ENCODE results near the gene NUMB.

NUMB gene

GRCh38 chr14:73262427-73263183, 195.7 kb downstream of the NUMB start:
- DNase-seq (ENCODE audit: low read depth in 2 of 2, low spot score in 1 of 2) = no peak

DNA sequence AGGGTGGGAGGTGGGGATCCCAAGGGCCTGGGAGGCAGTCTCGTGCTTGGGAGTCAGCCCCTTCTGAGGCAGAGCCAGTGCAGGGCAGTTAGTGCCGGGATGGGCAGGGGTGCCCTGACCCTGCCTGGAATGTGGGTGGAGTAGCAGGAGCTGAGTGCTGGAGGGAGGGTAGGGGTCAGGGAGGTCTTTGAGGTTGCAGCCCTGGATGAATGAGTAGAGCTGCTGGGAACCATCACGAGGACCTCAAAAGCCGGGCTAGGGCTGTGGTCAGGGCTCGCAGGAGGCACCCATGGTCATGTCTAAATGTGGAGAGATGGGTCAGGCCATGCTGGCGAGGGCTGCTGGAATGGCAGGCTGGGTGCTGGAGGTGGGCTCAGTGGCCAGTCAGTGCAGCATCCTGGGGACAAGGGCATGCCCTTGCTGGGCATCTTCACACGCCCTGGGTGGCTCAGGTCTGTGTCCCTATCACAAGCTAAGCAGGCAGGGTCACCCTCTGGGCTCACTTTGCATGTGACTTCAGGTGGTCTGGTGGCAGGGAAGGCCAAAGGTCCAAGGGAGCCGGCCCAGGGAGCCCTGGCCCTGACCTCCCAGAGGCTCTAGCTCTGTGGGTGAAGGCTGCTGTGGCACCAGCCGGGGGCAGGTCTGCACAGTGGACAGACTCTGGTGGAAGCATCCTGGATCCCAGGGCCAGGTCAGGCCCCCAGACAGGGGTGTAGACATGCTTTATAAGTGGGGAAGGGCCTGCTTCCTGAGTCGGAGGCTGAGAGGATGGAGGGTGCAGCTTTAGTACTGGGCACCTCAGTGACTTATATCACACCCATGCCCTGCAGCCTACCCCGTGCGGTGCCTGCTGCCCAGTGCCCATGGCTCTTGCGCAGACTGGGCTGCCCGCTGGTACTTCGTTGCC, 196.6 kb downstream of the NUMB start:
- DNase-seq (ENCODE audit: low read depth in 2 of 2, low spot score in 1 of 2) = no peak

DNA sequence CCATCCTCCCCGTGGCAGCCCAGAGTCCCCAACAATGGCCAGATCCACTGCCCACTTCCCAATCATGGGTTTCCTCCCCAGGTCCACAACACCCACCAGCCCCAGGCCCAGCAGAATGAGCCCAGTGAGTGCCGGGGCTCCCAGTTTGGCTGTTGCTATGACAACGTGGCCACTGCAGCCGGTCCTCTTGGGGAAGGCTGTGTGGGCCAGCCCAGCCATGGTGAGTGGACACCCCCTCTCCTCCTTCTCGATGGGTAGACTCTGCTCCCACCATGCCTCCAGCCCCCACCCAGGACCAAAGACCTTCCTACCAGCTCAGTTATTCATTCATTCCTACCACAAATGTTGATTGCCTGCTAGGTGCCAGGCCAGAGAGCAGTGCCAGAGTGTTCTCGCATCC, 197.3 kb downstream of the NUMB start:
- DNase-seq (ENCODE audit: low read depth in 2 of 2, low spot score in 1 of 2) = no peak

DNA sequence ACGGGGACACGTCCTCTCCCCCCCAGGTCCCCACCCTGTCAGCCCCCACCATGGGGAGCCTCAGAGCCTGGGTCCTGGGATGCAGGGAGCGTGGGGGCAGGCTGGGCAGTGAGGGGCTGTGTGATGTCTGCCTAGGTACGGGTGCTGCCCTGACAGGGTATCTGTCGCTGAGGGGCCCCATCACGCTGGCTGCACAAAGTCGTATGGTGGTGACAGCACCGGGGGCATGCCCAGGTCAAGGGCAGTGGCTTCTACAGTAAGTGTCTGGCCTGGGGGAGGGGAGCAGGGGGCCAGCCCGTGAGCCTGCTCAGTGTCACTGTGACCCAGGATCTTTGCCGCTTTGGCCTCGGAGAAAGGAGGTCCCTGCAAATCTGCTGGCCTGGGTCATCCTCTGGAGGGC, 197.8 kb downstream of the NUMB start:
- no peak for DNase-seq (ENCODE audit: low read depth in 2 of 2, low spot score in 1 of 2)

DNA sequence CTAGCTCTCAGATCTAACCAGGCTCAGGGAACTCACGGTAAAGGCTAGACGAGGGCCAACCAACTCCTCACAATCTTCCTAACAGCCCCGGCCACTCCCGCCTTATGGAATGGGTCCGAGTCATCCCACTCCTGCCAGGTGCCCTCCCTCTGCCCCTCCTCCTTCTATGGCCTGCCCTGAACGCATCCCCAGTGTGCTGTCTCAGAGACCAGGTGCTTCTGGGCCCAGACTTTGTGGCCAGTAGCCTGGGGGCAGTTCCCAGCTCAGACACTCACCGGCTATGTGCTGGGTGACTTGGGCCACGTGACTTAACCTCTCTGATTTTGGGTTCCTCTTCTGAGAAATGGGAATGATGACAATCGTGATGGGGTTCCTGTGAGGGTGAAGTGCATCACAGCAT, 198.5 kb downstream of the NUMB start:
- DNase-seq (ENCODE audit: low read depth in 2 of 2, low spot score in 1 of 2) = no peak

GRCh38 chr14:73258845-73259611, 199.3 kb downstream of the NUMB start:
- no peak for DNase-seq (ENCODE audit: low read depth in 2 of 2, low spot score in 1 of 2)

DNA sequence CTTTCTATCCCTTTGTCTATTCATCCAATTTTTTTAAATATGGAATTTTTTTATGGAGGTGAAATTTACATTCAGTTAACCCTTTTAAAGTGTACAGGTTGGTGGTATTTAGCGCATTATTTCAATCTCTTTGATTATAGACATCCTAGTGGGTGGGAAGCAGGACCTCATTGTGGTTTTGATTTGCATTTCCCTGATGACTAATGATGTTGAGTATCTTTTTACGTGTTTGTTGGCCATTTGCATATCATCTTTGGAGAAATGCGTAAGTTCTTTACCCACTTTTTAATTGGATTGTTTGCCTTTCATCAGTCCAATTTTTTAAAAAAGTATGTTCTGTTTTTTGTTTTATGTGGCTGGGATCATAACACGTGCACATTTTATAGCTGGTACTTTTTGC, 200.3 kb downstream of the NUMB start:
- no peak for DNase-seq (ENCODE audit: low read depth in 2 of 2, low spot score in 1 of 2)

- no peak for DNase-seq (ENCODE audit: low read depth in 2 of 2, low spot score in 1 of 2)
Measured at GRCh38 chr14:73255693-73256225, 202.6 kb downstream of the NUMB start.

GRCh38 chr14:73255005-73255400, 203.3 kb downstream of the NUMB start:
- no peak for DNase-seq (ENCODE audit: low read depth in 2 of 2, low spot score in 1 of 2)

- no peak for DNase-seq (ENCODE audit: low read depth in 2 of 2, low spot score in 1 of 2)
Measured at GRCh38 chr14:73254247-73255004, 203.9 kb downstream of the NUMB start.

DNA sequence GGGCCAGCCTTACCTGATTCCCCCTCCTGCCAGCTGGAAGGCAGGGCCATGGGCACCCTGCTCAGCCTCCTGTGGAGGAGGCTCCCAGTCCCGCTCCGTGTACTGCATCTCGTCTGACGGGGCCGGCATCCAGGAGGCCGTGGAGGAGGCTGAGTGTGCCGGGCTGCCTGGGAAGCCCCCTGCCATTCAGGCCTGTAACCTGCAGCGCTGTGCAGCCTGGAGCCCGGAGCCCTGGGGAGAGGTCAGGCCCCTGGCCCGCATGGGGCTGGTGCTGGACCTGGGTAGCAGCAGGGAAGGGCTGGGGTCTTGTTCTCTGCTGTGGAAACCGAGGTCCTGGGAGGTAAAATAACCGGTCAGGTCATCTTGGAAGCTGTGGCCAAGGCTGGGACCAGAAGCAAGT, 204.6 kb downstream of the NUMB start:
- no peak for DNase-seq (ENCODE audit: low read depth in 2 of 2, low spot score in 1 of 2)

GRCh38 chr14:73253323-73253610, 205.1 kb downstream of the NUMB start:
- no peak for DNase-seq (ENCODE audit: low read depth in 2 of 2, low spot score in 1 of 2)

DNA sequence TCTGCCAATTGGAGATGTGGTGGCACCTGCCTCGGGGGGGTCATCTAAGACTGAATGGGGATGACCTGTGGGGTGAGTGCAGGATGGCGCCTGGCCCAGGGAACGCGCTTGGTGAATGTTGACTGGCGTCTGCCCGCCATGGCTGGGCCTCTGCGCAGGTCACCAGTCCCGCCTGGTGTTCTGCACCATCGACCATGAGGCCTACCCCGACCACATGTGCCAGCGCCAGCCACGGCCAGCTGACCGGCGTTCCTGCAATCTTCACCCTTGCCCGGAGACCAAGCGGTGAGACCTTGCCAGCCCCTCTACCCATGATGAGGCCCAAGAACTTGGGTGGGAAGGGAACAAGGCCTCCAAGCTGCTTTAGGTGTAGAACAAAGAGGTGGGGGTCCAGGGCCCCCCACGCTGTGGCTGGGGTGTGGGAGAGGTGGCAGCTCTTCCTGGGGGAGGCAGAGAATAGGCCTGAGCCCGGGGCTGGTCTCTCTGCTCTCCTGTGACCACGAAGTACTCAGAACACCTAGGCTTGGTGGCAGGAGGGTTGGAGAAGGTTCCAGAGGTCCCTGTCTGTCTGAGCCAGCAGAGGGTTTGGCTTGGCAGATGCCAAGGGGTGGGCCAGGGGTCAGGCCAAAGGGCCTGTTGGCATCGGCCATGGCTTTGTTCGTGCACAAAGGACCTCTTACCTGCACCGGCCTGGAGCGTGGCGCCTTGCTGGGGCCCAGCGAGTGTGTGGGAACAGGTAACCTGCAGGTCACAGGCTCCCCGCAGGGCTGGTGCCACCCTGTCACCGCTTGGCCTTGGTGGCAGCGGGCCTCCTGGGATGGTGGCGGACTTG, 205.6 kb downstream of the NUMB start:
- DNase-seq (ENCODE audit: low read depth in 2 of 2, low spot score in 1 of 2) = no peak

GRCh38 chr14:73251516-73252215, 206.7 kb downstream of the NUMB start:
- DNase-seq (ENCODE audit: low read depth in 2 of 2, low spot score in 1 of 2) = no peak

DNA sequence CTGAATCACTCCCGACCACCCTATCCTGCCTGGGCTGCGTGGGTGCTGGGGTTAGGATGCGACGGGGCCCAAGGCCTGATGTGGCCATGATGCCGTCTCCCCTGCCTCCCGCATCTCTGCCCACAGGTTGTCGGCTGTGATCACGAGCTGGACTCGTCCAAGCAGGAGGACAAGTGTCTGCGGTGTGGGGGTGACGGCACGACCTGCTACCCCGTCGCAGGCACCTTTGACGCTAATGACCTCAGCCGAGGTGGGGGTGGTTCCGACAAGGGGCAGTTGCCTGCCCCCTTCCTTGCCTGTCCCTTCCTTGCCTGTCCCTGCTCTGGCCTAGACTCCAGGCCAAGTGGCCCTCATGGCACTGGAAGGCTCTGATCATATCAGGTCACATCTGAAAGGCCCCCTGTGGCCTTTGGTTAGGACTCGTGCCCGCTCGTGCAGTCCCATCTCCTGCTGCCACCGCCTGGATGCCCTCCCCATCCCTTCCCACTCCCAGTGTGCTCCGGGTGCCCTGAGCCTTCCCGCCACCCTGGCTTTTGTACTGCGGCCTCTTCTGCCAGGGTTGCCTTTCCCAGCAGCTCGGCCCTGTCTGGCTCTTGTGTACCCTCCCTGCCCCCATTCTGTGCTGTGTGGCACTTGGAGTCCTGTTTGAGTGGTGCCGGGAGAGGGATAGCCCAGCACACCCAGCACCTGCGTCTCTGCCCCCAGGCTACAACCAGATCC, 207.4 kb downstream of the NUMB start:
- DNase-seq (ENCODE audit: low read depth in 2 of 2, low spot score in 1 of 2) = no peak

DNA sequence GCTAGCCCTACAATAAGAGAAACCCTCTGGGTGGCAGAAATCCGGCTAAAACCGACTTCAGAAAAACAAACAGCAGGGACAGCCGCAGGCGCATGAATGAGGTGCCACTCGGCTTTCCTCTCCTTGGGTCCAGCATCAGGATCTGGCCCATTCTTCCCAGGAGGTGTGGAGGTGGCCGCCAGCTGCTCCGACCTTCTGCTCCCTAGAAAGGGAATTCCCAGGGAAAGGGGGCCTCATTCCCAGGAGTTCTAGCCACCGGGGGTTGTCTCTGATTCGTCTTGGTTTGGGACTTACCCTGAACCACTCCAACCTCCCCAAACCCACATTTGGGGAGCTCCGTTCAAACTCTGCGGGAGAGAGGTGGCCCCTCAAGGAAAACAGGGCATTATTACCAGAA, 208.0 kb downstream of the NUMB start:
- DNase-seq (ENCODE audit: low read depth in 2 of 2, low spot score in 1 of 2) = no peak

GRCh38 chr14:73249564-73250316, 208.6 kb downstream of the NUMB start:
- DNase-seq (ENCODE audit: low read depth in 2 of 2, low spot score in 1 of 2) = no peak

DNA sequence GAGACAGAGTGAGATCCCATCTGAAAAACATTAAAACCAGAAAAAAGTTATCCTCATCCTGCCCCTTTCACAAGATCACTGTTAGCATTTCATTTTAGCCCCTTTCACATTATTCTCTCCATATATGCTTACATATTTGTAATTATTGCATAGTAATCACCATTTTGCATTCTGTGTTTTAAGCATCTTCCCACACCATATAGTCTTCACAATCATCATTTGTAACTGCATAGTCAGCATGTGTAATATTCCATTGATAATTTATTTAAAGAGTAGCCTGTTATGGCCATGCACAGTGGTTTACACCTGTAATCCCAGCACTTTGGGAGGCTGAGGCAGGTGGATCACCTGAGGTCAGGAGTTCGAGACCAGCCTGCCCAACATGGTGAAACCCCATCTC, 209.2 kb downstream of the NUMB start:
- no peak for DNase-seq (ENCODE audit: low read depth in 2 of 2, low spot score in 1 of 2)

Data from stimulated activated CD8-positive, alpha-beta memory T cell treated with anti-CD3 and anti-CD28 coated beads, Interleukin-4, amount 100 ng/mL, for 1 hour (primary cell).